HG02798 (cell line): Measurements from ENCODE around the gene TMUB2.

Experiments
- ATAC-seq: cut with Tn5 transposase; IDR thresholded peaks from one replicate; pipeline ENCODE4 v1.9.1; 2021; ENCODE audit warnings: mild to moderate bottlenecking; ENCODE audit not compliant: unreplicated experiment, poor library complexity

TMUB2 gene

DNA sequence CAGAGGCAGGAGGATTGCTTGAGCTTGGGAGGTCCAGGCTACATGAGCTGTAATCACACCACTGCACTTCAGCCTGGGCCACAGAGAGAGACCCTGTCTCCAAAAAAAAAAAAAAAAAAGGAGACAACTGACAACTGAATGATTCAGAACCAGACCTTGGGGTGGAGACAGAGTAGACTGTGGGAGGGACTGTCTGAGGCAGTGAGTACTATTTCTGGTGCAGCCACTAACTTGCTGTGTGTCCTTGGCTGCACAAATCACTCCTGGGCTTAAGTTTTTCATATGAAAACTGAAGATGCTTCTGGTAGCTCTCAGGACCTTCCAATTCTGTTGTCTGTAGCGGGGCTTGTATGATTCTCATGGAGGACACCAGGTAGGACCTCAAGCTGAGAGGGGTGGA, 10.5 kb upstream of the TMUB2 start:
- no peak for ATAC-seq

DNA sequence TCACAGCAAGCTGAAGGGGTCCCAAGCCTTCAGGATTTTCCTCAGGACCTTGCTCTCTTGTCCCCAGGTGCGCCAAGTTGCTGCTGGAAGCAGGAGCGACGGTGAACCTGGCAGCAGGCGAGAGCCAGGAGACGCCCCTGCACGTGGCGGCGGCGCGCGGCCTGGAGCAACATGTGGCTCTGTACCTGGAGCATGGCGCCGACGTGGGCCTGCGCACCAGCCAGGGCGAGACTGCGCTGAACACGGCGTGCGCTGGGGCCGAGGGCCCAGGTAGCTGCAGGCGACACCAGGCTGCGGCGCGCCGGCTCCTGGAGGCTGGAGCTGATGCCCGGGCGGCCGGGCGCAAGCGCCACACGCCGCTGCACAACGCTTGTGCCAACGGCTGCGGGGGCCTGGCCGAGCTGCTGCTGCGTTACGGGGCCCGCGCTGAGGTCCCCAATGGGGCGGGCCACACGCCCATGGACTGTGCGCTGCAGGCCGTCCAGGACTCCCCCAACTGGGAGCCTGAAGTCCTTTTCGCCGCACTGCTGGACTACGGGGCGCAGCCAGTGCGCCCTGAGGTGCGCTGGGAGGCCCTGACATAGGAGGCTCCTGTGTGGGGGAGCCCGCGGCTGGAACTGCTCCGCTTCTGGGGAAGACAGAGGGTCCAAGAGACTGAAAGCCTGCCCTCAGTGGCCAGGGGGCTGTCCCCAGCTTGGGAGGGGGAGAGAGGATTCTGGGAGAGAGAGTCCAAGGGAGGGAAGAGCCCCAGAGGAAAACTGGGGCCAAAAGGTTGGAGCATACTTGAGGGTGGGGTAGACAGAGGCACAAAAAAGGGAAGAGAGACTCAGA, 9.9 kb upstream of the TMUB2 start:
- no peak for ATAC-seq

DNA sequence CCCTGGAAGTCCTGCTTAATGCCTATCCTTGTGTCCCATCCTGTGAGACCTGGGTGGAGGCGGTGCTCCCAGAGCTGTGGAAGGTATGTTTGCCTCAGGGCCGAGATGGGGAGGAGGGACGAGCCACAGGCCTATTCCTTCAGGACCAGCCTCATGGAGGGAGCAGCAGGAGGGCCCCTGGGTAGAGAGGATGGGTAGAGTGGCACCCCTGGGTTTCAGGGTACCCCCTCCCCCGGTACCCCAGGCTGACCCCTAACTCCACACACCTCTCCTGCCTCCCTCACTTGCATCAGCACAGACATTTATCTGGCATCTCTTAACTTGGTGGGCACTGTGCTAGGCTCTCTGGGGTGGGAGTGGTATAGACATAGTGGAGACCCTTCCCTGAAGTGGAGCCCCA, 9.1 kb upstream of the TMUB2 start:
- no peak for ATAC-seq

DNA sequence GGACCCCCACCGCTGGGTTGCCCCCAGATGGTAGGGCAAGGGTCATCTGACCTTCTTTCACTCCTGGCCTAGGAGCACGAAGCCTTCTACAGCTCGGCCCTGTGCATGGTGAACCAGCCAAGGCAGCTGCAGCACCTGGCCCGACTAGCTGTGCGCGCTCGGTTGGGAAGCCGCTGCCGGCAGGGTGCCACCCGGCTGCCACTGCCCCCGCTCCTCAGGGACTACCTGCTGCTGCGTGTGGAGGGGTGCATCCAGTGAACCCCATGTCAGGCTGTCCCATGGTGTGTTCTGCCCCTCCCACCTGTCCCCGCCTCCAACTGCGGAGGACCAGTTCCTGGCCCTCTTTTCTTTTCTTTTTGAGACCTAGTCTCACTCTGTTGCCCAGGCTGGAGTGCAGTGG, 8.6 kb upstream of the TMUB2 start:
- ATAC-seq: no peak

DNA sequence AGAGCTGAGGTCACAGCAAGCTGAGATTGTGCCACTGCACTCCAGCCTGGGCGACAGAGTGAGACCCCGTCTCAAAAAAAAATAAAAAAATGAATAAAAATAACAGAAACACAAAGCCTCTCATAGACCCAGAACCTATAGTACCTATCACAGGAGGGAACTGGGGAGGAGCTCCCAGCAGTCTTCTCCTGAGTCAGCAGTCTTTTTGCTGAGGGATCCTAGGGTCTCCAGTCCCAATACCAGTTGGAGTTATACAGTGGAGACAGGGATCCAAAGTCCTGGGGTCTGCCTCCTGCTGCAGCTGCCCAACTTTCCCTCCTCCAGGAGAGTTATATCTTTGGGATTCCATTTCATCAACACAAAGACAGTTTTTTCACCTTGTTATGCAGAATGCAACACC, 3.7 kb upstream of the TMUB2 start:
- no peak for ATAC-seq

DNA sequence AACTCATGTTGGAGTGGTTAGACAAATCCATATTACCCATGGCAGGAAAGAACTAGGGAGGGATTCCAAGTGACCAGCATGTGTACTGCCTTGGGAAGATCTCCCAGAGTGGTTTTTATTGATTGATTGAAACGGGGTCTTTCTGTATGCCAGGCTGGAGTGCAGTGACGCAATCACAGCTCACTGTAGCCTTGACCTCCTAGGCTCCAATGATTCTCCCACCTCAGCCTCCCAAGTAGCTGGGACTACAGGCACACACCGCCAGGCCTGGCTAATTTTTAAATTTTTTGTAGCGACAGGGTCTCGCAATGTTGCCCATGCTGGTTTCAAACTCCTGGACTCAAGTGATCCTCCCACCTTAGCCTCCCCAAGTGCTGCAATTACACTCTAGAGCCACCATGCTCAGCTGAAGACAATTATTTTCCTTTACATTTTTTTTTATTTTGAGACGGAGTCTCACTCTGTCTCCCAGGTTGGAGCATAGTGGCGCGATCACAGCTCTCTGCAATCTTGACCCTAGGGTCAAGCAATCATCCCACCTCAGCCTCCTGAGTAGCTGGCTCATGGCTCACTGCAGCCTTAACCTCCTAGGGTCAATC, 2.5 kb upstream of the TMUB2 start:
- no peak for ATAC-seq

DNA sequence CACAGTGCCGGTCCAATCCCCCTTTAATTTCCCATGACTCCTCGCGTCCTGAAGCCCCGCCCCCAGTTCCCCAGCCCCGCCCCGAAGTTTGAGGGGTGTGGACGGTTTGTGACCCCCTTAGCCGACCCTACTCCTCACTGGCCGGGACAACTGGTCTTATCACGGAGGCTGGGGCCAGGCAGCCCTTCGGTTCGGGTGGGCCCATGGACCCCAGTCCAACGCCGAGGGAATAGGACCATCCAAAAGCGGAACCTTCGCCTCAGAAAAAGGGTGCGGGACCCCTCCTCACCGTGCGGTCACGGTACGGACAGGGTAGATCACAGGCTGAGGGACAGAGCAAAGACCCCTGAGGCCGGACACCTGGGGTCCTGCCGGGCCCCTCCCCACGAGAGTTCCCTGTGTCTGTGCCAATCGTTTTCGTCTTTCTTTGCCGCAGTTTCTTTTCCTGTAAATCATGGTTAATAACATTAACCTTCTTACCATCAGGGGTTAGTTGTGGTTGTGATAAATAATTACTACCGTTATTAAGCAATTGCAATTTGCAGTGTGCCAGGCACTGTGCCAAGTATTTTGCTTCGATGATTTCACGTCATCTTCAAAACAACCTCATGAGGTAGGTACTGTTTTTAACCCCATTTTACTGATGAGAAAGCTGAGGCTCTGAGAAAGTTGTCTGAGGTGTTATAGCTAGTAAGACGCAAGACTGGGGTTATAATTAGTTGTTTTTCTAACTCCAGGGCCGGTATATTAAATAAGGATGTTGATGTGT, 543 bp downstream of the TMUB2 start:
- ATAC-seq: peak; percentile 51

DNA sequence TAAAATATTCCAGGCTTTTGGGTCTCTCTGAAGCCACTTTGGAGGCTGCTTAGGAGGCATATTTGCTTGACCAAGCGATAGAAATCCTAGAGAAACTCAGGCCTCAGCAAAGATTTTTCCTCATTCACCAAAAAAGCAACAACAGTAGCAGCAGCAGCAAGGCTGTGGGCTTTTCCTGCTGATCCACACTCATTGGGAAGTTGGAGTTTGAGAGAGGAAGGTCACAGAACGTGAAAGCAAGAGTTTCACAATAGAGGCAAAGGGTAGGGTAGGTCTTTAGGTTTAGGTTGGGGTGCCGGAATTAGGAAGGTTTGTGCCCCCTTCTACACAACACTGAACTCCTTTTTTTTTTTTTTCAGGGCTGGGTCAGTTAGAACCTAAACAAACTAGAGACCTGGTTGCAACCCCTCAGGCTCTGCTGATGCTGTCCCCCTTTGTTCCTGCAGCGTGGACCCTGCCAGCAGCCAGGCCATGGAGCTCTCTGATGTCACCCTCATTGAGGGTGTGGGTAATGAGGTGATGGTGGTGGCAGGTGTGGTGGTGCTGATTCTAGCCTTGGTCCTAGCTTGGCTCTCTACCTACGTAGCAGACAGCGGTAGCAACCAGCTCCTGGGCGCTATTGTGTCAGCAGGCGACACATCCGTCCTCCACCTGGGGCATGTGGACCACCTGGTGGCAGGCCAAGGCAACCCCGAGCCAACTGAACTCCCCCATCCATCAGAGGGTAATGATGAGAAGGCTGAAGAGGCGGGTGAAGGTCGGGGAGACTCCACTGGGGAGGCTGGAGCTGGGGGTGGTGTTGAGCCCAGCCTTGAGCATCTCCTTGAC, 2.0 kb downstream of the TMUB2 start:
- ATAC-seq: no peak

DNA sequence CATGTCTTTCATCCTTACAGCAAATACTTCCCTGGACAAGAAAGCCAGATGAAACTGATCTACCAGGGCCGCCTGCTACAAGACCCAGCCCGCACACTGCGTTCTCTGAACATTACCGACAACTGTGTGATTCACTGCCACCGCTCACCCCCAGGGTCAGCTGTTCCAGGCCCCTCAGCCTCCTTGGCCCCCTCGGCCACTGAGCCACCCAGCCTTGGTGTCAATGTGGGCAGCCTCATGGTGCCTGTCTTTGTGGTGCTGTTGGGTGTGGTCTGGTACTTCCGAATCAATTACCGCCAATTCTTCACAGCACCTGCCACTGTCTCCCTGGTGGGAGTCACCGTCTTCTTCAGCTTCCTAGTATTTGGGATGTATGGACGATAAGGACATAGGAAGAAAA, 3.7 kb downstream of the TMUB2 start:
- no peak for ATAC-seq

DNA sequence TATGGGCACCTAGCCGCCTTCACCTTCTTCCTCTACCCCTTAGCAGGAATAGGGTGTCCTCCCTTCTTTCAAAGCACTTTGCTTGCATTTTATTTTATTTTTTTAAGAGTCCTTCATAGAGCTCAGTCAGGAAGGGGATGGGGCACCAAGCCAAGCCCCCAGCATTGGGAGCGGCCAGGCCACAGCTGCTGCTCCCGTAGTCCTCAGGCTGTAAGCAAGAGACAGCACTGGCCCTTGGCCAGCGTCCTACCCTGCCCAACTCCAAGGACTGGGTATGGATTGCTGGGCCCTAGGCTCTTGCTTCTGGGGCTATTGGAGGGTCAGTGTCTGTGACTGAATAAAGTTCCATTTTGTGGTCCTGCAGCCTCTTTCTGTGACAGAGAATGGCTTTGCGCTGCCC, 4.6 kb downstream of the TMUB2 start:
- ATAC-seq: no peak

DNA sequence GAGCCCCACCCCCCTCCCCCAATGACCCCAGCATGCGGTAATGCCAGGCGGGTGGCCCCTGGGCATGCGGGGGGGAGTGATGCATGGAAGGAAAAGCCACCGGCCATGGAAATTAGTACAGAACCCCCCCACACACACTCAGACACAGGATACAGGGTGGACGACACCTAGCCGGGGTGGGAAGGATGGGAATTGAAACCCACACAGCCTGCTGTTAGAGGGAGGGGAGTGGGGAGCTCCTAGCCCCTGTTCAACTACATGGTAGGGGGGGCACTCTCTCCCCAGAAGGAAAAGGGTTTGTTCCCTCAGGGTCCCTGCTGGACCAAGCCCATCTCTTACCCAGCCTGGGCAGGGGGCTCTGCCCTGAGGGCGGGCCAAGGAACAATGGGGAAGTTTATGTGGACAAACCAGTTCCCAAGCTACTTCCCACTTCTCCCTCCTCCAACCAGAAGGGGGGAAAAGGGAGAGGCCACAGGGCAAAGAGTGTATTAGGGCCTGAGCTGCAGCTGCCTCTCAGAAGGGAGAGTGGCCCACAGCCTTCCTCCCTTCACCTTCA, 5.2 kb downstream of the TMUB2 start:
- no peak for ATAC-seq

DNA sequence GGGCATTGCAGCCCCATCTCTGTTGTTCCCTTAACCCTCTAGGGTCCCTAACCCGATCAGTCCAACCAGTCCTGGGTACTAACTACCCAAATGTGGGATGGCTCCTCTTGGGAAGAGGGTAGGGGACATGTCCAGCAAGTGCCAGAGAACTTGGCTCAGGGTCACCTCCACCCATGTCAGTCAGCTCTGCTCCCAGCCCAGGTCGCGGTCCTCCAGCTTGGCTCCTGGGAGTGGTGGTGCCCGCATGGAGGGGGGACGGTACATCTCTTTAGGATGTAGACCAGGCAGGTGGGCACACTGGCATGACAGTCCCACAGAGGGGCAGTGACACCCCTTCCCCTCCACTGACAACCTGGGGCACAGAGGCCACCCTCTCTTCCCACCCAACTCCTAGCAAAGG, 6.0 kb downstream of the TMUB2 start:
- no peak for ATAC-seq

DNA sequence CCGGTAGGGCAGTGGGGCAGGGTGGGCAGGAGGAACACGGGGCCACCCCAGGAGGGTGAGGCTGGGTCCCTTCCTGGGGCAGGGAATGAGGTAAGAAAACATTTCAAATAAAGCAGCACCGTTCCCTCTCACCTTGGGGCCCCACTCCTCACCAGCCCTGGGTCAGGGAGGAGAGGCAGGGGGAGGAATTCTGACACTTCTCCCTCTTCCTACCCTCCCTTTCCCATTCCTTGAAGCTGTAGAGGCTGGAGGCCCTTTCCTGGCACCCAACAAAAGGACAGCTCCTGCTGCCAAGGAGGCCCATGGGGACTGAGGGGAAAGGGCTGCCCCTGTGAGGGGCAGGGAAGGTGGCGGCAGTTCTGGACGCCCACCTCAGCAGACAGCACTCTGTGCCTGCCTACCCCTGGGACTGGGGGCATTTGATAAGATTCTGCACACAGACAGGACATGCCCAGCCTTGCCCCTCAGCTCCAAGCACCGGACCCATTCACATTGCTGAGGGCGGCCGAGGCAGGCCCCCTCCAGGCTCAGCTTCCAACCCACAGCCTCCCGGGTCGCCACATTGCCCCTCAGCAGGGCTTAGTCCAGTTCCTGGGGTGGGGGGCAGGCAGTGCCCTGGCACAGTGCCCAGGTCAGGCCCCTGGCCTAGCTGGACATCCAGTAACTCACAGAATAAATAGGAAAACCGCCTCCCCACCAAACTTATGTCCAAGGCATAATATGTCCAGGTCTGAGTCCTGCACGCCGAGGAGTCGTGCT, 6.7 kb downstream of the TMUB2 start:
- ATAC-seq: no peak

DNA sequence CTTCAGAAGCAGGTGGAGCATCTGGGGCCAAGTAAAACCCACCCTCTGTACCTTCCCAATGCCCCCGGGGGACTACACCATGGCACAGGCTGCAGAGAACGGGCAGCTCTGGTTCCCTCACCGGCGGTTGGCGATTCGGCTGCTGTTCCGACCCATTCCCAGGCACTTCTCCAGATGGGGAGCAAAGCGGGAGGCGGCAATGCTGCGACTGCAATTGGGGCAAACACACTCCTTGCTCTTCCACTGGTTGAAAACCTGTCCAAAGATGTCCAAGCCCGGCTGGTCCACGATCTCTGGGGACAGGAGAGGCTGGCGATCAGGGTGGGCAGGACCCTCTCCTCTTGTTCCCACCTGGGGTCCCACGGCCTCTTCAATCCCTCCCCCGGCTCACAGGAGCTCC, 10.3 kb downstream of the TMUB2 start:
- no peak for ATAC-seq

DNA sequence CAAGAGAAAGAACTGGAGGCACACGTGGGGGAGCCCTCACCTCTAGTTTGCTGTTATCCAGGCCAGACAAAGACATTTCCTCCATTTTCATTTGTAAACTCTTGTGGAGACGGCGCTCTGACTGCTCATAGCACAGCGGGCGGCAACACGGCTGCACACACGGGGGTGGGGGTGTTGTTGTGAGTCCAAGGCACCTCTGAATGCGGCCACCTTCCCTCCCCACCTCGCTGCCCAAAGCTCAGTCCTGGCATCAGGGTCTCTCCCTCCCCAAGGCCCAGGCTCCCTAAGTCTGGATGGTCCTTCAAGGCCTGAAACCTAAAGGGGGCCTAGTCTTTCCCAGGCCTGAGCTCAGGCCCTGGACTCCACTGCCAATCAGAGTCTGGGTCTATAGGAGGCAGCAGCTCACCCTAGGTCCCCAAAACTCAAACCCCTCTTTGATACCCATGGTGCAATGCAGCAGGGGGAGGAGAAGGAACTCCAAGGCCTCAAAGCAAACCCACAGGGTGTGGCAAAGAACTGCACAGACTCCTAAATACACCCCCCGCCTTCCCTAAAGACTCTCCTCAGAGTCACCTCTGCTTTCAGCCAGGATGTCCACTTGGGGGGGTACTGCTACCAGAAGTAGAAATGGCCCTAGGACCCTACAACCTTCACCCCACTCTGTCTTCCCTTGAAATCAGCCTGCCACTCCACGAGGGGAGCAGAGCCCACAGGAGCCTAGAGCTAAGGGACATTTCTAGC, 11.4 kb downstream of the TMUB2 start:
- no peak for ATAC-seq

DNA sequence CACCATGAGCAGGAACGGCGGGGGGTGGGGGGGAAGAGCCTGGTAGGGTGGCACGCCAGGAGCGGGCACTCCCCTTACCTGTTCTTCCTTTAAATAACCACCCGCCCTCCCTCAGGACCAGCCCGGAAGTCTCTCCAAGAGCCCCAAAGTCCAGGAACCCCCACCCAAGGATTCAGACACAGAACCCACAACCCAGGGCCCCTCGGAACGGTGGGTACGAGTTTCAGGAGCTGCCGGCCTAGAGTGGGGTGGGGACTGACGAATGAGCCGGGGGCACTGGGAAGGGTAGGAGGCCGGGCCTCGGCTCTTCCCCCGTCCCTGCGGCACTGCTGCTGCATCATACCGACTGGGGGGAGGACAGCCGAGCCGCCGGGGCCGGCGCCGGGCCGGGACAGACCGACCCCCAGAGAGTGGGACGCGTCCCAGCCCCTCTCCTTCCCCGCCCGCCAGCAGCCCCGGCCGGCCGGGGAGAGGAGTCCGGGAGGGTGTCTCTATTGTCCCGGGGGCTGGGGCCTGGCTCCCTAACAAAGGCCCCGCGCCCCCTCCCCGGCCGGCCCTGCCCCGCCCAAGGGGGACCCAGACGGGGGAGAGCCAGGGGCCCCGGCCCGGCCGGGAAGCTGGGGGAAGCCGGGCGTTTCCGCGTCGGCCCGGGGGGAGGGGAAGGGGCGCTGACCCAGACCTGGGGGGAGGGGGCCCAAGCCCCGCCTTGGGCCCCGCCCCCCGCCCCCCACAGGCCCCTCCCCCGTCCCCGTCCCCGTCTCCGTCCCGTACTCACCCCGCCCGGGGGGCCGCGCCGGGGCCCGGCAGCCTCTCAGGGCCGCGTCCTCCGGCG, 12.2 kb downstream of the TMUB2 start:
- peak; percentile 20 for ATAC-seq

DNA sequence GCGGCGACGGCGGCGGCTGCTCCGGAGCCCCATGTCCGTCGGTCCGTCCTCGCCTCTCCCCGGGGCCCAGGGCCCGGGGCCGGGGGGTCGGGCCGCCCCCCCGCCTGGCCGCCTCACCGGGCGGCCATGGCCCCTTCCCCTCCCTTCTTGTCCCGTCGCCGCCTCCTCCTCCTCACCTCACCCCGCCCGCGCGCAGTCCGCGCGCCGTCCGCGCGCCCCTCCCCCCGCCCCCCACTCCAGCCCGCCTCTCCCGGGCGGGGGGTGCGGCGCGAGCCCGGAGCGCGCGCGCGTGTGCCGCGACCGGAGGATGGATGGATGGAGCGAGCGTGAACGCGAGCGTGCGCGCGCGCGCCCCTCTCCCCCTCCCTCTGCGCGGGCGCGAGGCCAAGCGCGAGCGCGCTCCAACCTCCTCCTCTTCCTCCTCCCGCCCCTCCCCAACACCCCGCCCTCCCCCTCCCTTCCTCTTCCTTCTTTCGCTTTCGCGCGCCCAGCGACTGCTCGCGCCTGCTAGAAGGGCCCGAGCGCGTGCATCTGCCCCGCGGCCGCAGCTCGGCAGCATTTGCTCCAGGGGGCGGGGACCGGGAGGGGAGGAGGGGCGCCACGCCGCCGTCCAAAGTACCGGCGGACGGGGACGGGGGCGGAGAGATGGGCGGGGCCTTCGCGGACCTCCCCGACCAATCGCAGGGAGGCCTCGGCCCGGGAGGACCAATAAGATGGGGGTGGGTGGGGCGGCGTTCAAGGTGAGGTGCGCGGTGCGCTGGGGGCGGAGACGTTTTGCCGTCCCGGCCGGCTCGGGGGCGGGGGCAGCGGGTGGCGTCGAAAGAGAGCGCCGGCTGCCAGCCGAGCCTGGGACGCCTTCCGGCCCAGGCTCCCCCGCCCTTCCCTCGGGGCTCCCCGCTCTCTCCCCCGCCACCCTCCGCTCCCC, 13.0 kb downstream of the TMUB2 start, which contains the start of gene ATXN7L3:
TSS of gene ATXN7L3 (minus strand) at position 332 of the 925 bp plus-strand sequence. CDS start 1,814 bp downstream, outside the sequence.
- peak; percentile 75 for ATAC-seq
